Measurements from ENCODE around the gene TAF3.

The TAF3 gene

DNA sequence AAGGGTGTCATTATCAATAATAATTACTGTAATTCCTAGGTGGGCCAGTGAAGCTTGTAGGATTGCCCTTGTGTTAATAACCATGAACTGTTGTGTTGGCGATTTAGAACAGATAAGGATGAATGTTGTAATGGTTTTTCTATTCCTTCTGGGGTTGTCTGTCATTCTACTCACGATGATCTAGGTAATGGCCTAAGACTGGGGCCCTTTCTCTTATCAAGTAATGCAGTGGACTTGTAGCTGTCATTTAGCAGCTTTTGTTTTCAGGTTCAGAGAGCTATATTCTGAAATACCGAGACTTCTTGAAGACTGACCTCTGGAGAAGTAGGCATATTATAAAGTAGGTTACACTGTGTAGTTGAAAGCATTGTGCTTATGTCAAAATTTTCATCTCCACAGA is 110.2 kb downstream of the TAF3 start:
- DNase-seq (ENCODE audit: low read depth in 3 of 3, low spot score in 1 of 3): no peak

DNA sequence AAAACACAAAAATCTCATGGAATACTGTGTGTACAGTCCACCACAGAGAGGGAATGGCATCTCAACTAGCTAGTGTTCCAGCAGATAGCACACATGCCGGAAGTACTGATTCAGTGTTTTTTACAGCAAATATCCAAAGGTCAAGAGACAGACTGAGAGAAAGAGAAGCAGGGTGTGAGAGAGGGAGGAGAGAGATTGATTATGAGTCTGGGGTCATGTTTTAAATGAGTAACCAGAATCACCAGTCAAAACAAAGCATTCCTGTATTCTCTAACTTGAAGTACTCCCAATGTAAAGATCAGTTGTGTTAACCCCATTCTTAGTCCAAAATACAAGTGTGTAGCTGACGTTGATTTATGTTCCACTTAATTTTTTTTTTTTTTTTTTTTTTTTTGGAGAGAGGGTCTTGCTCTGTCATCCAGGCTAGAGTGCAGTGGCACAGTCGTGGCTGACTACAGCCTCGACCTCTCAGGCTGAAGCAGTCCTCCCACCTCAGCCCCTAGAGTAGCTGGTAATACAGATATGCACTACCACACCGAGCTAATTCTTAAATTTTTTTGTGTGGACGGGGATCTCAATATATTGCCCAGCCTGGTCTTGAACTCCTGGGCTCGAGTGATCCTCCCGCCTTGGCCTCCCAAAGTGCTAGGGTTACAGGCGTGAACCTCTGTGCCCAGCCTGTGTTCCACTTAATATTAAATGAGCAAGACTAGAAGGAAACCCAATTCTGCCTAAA is 114.2 kb downstream of the TAF3 start:
- no peak for DNase-seq (ENCODE audit: low read depth in 3 of 3, low spot score in 1 of 3)

DNA sequence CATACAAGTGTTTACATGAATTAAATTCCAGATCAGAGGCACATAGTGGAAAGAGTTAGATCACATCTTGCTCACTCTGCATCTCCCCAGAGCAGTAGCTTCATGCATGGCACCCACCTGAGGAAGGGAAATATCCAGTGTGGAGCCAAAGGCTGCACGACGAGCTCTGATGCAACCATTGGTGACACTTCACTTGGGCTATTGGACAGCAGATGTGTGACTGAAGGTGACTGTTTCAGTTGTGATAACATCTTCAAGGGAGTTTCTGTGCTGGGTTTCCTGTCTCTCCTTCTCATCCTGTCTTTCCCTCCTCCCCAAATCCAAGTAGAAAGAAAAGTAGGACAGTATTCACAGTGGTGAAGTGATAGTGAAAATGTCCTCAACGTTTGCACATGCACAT is 115.0 kb downstream of the TAF3 start:
- no peak for DNase-seq (ENCODE audit: low read depth in 3 of 3, low spot score in 1 of 3)

DNA sequence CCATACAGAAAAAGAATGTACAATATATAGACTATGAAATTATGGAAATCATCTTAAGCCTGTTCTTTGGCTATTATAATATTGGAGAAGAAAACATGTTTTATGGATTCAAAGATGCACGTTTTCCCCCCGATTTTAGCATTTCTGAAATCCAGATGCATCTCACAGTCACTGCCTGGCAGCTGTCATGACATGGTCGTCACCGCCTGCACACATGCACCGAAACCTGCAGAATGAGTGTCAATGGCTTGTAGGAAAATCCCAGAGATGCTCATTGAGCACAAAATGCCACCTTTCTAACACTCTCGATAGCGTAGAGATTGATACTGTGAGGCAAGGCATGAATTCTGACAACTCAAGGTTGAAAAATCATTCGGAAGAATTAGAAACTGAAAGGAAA is 115.5 kb downstream of the TAF3 start:
- DNase-seq (ENCODE audit: low read depth in 3 of 3, low spot score in 1 of 3): no peak

DNA sequence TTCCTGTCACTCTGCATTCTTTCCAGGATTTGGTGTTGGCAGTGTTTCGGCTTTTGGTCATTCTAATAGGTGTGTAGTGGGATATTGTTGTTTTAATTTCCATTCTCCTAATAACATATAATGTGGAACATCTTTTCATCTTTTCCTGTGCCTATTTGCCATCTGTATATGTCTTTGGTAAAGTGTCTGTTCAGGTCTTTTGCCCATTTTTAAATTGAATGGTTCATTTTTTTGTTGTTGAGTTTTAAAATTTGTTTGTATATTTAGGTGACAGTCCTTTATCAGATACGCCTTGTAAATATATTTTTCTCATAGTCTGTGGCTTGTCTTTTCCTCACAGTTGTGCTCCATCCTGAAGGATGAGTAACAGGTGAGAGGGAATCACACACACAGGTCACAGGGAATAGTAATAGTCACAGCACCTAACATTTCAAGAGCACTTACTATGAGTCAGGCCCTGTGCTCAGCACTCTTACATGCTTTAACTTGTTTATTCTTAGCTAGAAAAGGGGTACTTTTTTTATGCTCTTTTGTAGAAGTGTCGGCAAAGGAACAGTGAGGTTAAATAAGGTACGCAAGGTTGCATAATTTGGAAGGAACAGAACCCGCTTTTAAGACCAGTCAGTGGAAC is 119.1 kb downstream of the TAF3 start:
- DNase-seq (ENCODE audit: low read depth in 3 of 3, low spot score in 1 of 3): no peak

DNA sequence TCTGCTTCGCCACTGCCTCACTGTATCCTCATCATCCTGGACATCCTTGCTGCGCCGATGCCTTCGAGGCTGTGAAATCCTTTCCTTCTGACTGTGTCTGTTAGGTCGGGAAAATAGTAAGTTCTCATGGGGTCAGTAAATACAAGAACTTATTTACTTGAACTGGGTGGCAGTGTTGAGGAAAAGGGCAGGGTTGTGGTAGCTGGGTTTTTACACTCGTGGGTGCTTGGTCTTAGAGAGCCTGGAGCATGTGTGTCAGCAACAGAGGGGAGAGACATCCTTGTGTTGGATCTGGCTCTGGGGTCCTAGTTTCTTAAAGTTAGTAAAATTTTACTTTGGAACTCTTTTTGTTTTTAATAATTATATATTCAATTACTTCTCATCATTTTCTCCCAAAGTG is 123.3 kb downstream of the TAF3 start:
- no peak for DNase-seq (ENCODE audit: low read depth in 3 of 3, low spot score in 1 of 3)

DNA sequence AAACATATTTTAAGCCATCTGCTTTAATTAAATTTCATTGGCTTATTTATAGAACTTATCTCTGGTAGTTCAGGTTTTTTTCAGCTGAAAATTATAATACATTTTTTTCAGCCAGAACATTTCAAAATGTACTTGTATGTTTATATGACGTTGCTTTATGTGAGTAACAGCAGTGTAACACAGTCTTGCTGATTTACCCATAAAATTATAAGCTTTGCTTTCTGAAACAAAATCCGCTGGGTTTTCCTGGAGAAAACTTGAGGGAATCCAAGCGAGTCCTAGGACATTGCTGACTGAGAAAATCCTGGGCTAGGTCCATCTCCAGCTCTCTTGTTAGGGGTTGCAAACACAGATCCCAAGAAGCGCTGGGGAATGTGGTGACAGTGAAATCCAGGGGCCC is 124.0 kb downstream of the TAF3 start:
- DNase-seq (ENCODE audit: low read depth in 3 of 3, low spot score in 1 of 3): no peak

DNA sequence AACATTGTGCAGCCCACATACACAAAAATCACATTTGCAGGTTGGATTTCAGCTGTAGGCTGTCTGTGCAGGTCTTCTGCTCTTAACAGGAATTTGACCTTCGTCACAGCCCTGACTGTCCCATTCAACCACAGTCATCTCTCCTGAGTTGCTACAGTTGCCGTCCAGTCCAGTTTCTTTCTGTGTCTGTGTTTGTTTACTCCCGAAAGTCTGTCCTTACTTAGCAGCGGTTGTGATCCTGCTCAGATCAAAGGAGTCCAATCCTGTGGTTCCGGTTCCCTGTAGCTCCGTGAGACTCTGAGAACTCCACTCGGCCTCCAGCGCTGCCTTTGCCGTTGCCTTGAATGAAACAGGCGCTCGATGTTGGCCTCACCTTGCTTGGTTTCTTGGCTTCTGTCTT is 124.6 kb downstream of the TAF3 start:
- no peak for DNase-seq (ENCODE audit: low read depth in 3 of 3, low spot score in 1 of 3)

DNA sequence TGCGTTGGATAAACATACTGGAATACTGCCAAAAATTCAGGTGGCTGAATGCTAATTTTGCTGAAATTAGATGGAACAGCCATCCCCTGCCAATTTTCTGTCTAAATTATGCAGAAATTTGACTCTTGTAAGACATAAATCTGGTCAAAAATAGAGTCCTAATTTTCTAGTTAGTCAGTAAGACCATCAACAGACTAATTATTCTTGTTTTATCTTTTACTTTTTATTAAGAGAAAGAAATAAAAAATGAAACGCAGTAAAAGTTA is 125.8 kb downstream of the TAF3 start:
- no peak for DNase-seq (ENCODE audit: low read depth in 3 of 3, low spot score in 1 of 3)

DNA sequence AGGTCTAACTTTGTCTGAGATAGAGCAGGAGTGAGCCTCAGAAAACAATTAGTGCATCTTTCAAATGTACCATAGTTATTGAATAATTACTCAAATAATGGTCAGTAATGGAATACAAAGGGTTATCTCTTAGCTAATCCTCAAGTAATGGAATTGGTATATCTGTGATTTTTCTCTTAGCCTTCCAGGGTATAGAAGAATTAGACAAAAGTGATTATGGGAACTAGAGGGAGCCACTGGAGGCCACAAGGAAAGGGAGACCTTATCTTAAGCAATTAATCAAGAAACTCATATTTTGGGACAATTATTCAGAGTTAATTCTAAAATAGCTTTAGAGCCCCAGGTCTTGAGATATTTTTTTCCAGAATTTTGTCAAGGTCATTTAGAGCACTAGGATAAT is 126.2 kb downstream of the TAF3 start:
- DNase-seq (ENCODE audit: low read depth in 3 of 3, low spot score in 1 of 3): no peak

DNA sequence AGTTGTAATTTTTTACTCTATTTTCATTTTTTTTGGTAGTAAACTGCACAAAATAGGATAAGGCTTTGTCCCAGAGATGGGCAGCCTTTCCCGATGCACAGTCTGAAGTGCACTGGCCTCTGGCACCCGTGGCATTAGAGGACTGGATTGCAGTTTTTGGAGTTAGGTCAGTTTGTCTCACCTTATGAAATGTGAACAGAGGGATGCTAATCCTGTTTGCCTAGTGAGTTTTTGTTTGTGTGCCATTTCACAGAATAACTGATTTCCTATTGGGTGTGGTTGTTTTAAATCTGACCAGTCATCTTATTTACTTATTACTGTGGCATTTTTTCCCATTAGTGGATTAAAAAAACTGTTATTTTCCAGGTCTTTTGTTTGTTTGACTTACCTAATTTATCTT is 126.7 kb downstream of the TAF3 start:
- DNase-seq (ENCODE audit: low read depth in 3 of 3, low spot score in 1 of 3): no peak

DNA sequence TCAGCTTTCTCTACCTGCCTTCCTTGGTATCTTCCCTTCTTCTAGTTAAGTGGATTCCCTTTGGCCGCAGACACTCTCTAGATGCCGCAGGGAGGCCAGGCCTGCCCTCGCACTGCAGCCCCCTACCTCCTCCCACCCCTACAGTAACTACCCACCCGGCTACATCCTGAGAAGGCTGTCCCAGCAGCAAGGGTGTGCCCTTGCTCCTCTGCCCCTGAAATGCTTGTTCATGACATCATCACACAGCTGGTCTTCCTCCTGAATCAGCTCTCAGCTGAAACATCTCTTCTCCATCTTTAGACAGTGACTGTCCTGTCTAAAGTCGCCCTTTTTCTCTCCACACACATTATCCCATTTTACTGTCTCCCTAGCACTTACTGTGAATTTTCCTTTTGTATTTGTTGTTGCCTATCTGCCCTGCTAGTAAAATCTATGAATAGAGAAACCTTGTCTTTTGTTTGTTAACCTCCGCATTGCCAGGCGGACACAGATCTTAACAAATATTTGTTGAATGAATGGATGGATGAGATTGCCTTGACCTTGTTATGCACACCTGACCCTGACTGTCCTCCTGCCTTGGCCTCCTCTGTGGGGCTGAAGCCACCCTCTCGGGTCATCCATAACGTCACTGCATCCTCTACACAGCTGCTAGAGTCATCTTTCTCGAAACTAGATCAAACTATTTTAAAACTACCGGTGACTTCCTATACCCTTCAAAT is 127.3 kb downstream of the TAF3 start:
- DNase-seq (ENCODE audit: low read depth in 3 of 3, low spot score in 1 of 3): no peak

DNA sequence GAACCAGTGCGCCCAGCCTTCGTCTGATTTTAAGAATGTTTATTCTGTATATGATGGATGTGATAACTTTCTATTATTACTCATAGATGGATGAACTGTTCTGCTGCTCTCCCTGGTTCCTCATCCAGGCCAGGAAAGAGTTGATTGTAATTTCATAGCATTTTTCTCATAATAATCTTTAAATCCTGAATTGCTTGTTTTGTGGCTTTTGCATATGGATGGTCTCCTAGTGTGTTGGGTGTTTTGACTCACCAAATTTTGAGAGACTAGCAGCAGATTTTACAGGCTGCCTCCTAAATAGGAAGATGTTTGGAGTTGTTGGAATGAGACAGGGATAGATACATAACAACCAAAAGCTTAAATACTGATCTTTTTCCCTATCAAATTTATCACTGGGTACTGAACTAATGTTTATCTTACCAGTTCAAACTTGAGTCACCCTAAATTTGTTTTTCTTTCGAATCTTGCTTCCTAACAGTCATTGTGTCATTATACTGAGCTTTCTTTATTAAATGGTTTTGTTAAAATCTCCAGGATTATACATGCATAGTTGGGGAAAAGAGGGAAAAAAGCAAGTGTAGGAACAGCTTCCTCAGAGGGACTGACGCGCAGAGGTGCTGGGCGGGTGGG is 130.2 kb downstream of the TAF3 start:
- no peak for DNase-seq (ENCODE audit: low read depth in 3 of 3, low spot score in 1 of 3)

DNA sequence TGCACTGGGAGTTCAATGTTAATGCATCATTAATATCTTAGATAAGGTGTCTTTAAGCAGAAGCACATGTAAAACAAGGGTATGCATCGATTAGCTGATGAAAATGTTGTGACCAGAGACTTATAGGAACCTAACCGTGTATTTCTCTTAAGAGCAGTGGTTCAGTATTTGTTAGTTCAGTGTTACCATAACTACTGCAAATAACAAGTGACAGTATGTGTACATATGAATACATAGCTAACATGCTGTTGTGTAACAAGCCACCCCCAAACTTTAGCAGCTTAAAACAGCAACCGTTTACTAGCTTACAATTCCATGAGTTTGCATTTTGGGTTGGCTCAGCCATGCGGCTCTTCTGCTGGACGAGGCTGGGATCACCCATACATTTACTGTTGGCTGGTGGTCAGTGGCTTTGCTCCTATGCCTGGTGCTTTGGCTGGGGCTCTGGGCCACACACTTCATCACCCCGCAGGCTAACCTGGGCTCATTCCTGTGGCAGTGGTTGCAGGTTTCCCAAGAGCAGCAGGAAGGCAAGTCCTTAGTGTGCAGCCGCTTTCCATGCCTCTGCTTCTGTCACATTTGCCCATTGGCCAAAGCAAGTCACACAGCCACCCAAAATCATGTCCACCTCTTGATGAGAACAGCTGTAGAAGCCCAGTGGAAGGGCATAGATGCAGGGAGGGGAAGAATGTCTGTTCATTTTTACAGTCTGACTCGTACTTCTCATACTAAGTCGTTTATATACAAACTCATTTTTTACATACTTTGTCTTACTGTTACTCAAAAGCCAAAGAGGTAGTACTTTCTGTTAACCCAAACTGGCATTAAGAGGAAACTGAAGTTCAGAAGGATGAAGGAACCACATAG is 132.9 kb downstream of the TAF3 start:
- DNase-seq (ENCODE audit: low read depth in 3 of 3, low spot score in 1 of 3): no peak

DNA sequence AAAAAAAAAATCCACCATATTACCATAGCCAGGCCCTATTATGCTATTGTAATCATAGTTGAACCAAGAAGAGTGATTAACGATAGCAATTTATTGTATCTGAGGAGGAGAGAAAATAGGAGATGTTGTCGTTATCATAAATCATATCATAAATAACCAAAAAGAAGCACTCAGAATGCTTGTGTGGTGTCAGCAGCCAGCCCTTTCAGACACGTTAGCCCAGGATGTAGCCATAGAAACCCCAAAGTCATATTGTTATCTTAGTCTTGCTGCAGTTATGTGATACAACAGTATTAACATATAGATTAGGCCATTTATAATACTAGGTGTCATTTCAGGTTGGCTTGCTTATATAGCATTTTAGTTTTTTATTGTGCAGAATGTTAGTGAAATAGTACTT is 134.0 kb downstream of the TAF3 start:
- no peak for DNase-seq (ENCODE audit: low read depth in 3 of 3, low spot score in 1 of 3)

DNA sequence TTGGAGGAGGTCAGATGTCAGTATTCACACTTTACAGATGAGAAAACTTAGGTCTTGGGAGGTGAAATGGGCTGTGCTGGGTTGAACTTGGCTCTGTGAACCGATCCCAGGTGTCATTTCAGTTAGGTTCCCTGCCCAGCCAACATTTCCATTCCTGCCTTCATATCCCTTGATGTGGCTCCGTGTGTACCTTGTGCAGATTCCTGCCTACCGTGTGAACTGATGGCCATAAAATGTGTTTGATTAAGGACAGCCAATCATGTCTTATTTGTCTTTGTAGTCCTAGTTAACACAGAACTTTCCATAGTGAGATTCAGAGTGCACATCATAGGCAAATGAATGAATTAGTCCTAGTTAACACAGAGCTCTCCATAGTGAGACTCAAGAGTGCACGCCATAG is 135.1 kb downstream of the TAF3 start:
- DNase-seq (ENCODE audit: low read depth in 3 of 3, low spot score in 1 of 3): no peak

DNA sequence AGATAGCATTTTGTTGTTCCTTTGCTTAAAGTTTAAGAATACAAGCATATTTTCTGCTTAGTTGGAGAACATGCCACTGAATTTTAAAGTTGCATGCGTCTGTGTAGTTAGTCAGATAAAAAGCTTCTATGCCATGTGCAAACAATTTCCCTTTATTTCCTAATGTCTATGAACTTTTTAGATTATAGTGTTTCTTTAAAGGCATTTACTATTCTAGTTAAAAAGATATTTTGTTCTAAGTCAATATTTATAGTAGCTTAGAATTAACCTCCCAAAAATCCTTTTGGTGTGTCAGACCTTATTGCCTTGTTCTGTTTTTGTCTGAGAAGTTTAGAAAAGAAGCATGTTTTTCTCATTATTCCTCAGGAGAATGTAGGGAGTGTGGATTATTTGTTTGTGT is 137.1 kb downstream of the TAF3 start:
- no peak for DNase-seq (ENCODE audit: low read depth in 3 of 3, low spot score in 1 of 3)

DNA sequence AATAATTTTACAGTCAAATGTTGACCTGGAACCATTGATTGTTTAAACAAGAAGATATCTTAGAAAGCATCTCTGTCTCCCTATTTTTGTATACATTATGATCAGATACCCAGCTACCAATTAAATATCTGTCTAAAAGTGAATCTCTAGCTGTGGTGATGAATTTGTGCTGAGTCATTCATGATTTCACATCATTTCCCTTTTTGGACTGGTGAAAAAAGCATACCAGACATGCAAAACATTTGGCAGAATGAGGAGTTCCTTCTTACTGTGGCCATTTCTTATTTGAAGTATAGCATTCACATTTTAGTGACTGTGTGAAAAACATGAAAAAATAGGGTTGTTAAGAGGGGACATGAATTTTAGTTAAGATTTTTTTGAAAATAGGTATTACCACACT is 138.2 kb downstream of the TAF3 start:
- no peak for DNase-seq (ENCODE audit: low read depth in 3 of 3, low spot score in 1 of 3)

DNA sequence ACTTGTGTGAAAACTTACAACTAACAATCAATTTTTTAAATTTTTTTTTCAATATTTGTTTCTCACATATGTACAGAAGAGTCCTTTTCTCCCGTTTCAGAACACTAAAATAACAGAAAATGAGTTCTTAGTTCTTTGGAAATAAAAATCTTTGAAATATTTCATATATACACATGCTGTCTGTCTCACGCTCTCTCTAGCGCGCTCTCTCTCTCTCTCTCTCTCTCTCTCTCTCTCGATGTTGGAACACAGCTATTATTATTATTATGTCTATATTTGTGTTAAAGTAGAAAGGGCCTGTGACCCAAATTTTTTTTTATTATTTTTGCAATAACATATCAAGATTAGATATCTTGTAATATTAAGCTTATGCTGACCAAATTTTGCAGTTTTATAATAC is 139.3 kb downstream of the TAF3 start:
- no peak for DNase-seq (ENCODE audit: low read depth in 3 of 3, low spot score in 1 of 3)

DNA sequence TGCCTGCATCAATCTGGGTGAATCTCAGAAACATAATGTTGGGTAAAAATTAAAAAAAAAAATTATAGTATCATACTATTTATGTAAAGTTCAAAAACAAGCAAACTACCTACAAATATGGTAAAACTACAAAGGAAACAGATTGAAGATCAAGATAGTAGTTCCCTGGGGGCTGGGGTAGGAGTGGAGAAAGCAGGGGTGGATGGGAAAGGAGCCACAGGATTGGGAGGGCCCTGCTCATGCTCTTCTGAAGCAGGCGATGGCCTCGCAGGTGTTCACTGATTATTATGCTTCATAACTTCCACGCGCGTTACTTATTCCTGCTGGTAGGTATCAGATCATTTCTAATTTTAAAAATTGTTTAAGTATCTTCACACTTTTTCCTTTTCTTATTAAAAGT is 140.1 kb downstream of the TAF3 start:
- no peak for DNase-seq (ENCODE audit: low read depth in 3 of 3, low spot score in 1 of 3)

DNA sequence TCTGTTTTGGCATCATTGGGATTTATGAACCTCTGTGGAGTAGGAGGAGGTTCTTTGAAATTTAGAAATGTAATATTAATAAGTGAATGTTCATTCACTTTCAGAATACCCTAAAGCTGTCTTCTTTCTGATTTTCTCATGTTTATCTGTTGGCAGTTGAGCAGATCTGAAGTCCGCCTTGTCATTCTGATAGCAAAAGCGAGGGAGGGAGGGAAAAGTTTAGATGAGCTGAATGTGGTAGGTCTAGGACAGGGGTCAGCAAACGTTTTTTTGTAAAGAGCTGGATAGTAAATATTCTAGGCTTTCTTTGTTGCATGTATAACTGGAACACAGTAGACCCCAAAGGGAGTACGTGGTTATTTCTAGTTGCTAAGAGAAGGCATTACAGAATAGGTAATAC is 141.8 kb downstream of the TAF3 start:
- DNase-seq (ENCODE audit: low read depth in 3 of 3, low spot score in 1 of 3): no peak
